HepG2 (cell line): ENCODE results near the gene ZNF638. TPM values are rescaled to one million over a fixed set of nuclear protein-coding genes. Genes with fewer than 3 reads are reported as not detected.
A peak's percentile ranks its signal among the peaks of the same experiment; 100 is the strongest.

Source experiments
- ATRX ChIP-seq: sonication (generic); formaldehyde crosslinking; IDR thresholded peaks from 2 replicates; pipeline ENCODE4 v1.4.0; 2020; ENCODE audit warnings: missing genetic modification reagents, borderline replicate concordance
- BRD4 ChIP-seq: sonication (generic); formaldehyde crosslinking; IDR thresholded peaks from 2 replicates; pipeline ENCODE4 v1.4.0; 2020; ENCODE audit warnings: missing genetic modification reagents
- CBFB ChIP-seq: sonication (generic); formaldehyde crosslinking; IDR thresholded peaks from 2 replicates; pipeline ENCODE4 v1.4.0; 2020; ENCODE audit warnings: missing genetic modification reagents
- ESRRA ChIP-seq: sonication (generic); formaldehyde crosslinking; IDR thresholded peaks from 2 replicates; pipeline ENCODE4 v1.5.1; 2020; ENCODE audit warnings: mild to moderate bottlenecking, low read depth, missing genetic modification reagents
- MBNL3 ChIP-seq: fragments of 250-450 bp; sonication (Bioruptor Pico); conservative IDR thresholded peaks from 2 replicates; pipeline ENCODE4 v1.8.0; 2022; ENCODE audit warnings: mild to moderate bottlenecking, inconsistent platforms
- NFE2 ChIP-seq: sonication (generic); formaldehyde crosslinking; IDR thresholded peaks from 2 replicates; pipeline ENCODE4 v1.4.0; 2020; ENCODE audit warnings: missing genetic modification reagents
- NFIB ChIP-seq: sonication (generic); formaldehyde crosslinking; IDR thresholded peaks from 2 replicates; pipeline ENCODE4 v1.9.0; 2021; ENCODE audit warnings: missing genetic modification reagents, mild to moderate bottlenecking, borderline replicate concordance
- POGZ ChIP-seq: sonication (generic); formaldehyde crosslinking; IDR thresholded peaks from 2 replicates; pipeline ENCODE4 v1.4.0; 2020; ENCODE audit warnings: mild to moderate bottlenecking, missing genetic modification reagents
- PRPF4 ChIP-seq: fragments of 200-400 bp; formaldehyde crosslinking; IDR thresholded peaks from 2 replicates; pipeline ENCODE4 v1.6.1; 2016; ENCODE audit warnings: low read length, low read depth; ENCODE audit not compliant: poor library complexity, severe bottlenecking
- ZBTB8A ChIP-seq: sonication (generic); formaldehyde crosslinking; IDR thresholded peaks from 2 replicates; pipeline ENCODE4 v1.4.0; 2020; ENCODE audit warnings: mild to moderate bottlenecking, low read depth, missing genetic modification reagents, borderline replicate concordance
- ZNF253 ChIP-seq: sonication (generic); formaldehyde crosslinking; IDR thresholded peaks from 2 replicates; pipeline ENCODE4 v1.8.0; 2022; ENCODE audit warnings: mild to moderate bottlenecking, missing genetic modification reagents, borderline replicate concordance
- ZNF782 ChIP-seq: sonication (generic); formaldehyde crosslinking; IDR thresholded peaks from 2 replicates; pipeline ENCODE4 v1.4.0; 2020; ENCODE audit warnings: missing genetic modification reagents, mild to moderate bottlenecking, borderline replicate concordance
- ZSCAN21 ChIP-seq: sonication (generic); formaldehyde crosslinking; IDR thresholded peaks from 2 replicates; pipeline ENCODE4 v1.8.0; 2022; ENCODE audit warnings: mild to moderate bottlenecking, missing genetic modification reagents, moderate library complexity, borderline replicate concordance
- polyA plus RNA-seq, 8 experiments: library from polyadenylated mRNA; depleted of rRNA in 3 of 8; stranded (reverse) in 7 of 8; unstranded in 1 of 8; fragments of >200 nt; fragmentation: Illumina TruSeq in 4 of 8; extraction: Trizol in 4 of 8; gene quantifications; 2 replicates each; pipeline versions ENCODE4 v1.2.1 to v1.2.3, GENCODE V29; 2011 to 2016; ENCODE audit warnings: low read depth in 4 of 8, missing spikeins in 1 of 8, mixed read lengths in 1 of 8; ENCODE audit not compliant: insufficient read depth in 1 of 8
- total RNA-seq, 5 experiments: library from RNA; depleted of rRNA; stranded (reverse); fragments of >200 nt; fragmentation: Illumina TruSeq; extraction: Trizol; gene quantifications; 2 replicates each; pipeline ENCODE4 v1.2.3, GENCODE V29; 2016; ENCODE audit warnings: low read depth in 1 of 5
- TF ChIP-seq, protein P1 (sequence below): sonication (generic); formaldehyde crosslinking; IDR thresholded peaks from 2 replicates; pipeline ENCODE4 v1.4.0; 2020; ENCODE audit warnings: low read depth, mild to moderate bottlenecking, missing genetic modification reagents
- TF ChIP-seq, protein P2 (sequence below): sonication (generic); formaldehyde crosslinking; conservative IDR thresholded peaks from 2 replicates; pipeline ENCODE4 v1.8.0; 2022; ENCODE audit warnings: mild to moderate bottlenecking, moderate library complexity, missing genetic modification reagents
- TF ChIP-seq, protein P3 (sequence below): conservative IDR thresholded peaks from 2 replicates; pipeline ENCODE4 v1.6.1; 2018; ENCODE audit warnings: missing genetic modification reagents
- TF ChIP-seq, protein P4 (sequence below): sonication (generic); formaldehyde crosslinking; IDR thresholded peaks from 2 replicates; pipeline ENCODE4 v1.8.0; 2022; ENCODE audit warnings: mild to moderate bottlenecking, missing genetic modification reagents; ENCODE audit not compliant: insufficient replicate concordance
- TF ChIP-seq, protein P5 (sequence below): IDR thresholded peaks from 2 replicates; pipeline ENCODE4 v1.6.1; 2016; ENCODE audit warnings: missing genetic modification reagents, missing compliant biosample characterization
- TF ChIP-seq, protein P6 (sequence below): sonication (generic); formaldehyde crosslinking; IDR thresholded peaks from 2 replicates; pipeline ENCODE4 v1.8.0; 2022; ENCODE audit warnings: mild to moderate bottlenecking, missing genetic modification reagents, borderline replicate concordance

Gene ZNF638
- total and polyA plus RNA-seq, 2 of the 13 experiments (the other 11 are each of a cell fraction or from before 2014, with no cell fraction given) = 92.7 to 144 TPM

DNA sequence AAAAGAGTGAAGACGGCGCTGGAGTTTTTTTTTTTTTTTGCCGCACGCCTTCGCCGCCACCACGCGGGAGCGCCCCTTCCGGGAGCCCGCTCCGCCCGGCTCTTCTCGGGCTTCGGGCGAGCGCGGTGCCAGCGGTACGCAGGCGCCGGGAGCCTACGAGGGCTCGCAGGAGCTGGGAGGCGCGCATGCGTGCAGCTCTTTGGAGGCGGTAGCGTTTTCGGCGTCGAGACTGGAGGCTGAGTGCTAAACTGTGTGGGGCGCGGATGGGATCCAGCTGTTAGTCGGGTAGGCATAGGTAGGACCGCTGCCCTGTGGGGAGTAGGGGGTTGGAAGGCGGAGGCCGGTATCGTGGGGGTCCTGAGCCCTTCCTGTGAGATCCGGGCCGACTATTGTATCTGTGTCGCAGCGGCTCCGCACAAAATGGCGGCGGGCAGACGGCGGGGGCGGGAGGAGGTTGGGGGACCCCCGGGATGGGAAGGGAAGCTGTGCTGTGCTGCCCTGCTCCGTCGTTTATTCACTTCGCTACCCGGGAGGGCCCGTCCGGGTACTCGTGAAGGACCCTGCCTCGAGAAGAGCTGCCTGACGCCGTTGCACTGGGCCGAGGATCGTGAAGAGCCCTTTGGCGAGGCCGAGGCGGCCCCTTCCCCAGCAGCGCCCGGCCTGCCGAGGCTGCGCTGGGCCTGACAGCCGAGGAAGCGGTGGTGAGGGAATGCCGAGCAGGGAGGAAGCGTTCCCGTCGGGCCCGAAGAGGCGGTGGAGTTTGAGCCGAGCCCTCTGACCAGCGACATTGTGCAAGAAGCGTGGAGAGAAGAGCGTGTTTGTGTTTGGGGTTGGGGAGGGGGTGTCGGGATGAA lies at the start of gene ZNF638 (continued):
- TF ChIP-seq, protein P1, sequence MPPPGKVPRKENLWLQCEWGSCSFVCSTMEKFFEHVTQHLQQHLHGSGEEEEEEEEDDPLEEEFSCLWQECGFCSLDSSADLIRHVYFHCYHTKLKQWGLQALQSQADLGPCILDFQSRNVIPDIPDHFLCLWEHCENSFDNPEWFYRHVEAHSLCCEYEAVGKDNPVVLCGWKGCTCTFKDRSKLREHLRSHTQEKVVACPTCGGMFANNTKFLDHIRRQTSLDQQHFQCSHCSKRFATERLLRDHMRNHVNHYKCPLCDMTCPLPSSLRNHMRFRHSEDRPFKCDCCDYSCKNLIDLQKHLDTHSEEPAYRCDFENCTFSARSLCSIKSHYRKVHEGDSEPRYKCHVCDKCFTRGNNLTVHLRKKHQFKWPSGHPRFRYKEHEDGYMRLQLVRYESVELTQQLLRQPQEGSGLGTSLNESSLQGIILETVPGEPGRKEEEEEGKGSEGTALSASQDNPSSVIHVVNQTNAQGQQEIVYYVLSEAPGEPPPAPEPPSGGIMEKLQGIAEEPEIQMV = no peak
- TF ChIP-seq, protein P2, sequence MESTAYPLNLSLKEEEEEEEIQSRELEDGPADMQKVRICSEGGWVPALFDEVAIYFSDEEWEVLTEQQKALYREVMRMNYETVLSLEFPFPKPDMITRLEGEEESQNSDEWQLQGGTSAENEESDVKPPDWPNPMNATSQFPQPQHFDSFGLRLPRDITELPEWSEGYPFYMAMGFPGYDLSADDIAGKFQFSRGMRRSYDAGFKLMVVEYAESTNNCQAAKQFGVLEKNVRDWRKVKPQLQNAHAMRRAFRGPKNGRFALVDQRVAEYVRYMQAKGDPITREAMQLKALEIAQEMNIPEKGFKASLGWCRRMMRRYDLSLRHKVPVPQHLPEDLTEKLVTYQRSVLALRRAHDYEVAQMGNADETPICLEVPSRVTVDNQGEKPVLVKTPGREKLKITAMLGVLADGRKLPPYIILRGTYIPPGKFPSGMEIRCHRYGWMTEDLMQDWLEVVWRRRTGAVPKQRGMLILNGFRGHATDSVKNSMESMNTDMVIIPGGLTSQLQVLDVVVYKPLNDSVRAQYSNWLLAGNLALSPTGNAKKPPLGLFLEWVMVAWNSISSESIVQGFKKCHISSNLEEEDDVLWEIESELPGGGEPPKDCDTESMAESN (CRISPR knock-in tag) = peak; percentile 96
- no peak; the same call in 1 of the 2 replicates for TF ChIP-seq CBFB (CRISPR knock-in tag)
- TF ChIP-seq ESRRA (CRISPR knock-in tag) = peak; percentile 63; the same call in 1 of the 2 replicates
- TF ChIP-seq MBNL3 (CRISPR knock-in tag) = no peak
- TF ChIP-seq ZNF782 (CRISPR knock-in tag) = peak; percentile 62
- TF ChIP-seq POGZ (CRISPR knock-in tag) = peak; percentile 55; the same call in 1 of the 2 replicates
- TF ChIP-seq NFIB (CRISPR knock-in tag) = no peak
- TF ChIP-seq ATRX (CRISPR knock-in tag) = no peak
- no peak; the same call in none of the 2 replicates for TF ChIP-seq BRD4 (CRISPR knock-in tag)
- TF ChIP-seq, protein P3, sequence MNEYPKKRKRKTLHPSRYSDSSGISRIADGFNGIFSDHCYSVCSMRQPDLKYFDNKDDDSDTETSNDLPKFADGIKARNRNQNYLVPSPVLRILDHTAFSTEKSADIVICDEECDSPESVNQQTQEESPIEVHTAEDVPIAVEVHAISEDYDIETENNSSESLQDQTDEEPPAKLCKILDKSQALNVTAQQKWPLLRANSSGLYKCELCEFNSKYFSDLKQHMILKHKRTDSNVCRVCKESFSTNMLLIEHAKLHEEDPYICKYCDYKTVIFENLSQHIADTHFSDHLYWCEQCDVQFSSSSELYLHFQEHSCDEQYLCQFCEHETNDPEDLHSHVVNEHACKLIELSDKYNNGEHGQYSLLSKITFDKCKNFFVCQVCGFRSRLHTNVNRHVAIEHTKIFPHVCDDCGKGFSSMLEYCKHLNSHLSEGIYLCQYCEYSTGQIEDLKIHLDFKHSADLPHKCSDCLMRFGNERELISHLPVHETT (CRISPR knock-in tag) = no peak
- no peak for TF ChIP-seq NFE2 (CRISPR knock-in tag)
- TF ChIP-seq, protein P4, sequence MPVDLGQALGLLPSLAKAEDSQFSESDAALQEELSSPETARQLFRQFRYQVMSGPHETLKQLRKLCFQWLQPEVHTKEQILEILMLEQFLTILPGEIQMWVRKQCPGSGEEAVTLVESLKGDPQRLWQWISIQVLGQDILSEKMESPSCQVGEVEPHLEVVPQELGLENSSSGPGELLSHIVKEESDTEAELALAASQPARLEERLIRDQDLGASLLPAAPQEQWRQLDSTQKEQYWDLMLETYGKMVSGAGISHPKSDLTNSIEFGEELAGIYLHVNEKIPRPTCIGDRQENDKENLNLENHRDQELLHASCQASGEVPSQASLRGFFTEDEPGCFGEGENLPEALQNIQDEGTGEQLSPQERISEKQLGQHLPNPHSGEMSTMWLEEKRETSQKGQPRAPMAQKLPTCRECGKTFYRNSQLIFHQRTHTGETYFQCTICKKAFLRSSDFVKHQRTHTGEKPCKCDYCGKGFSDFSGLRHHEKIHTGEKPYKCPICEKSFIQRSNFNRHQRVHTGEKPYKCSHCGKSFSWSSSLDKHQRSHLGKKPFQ (CRISPR knock-in tag) = no peak
- TF ChIP-seq ZSCAN21 (CRISPR knock-in tag) = no peak; the same call in 1 of the 2 replicates
- TF ChIP-seq PRPF4 = no peak
- TF ChIP-seq, protein P5, sequence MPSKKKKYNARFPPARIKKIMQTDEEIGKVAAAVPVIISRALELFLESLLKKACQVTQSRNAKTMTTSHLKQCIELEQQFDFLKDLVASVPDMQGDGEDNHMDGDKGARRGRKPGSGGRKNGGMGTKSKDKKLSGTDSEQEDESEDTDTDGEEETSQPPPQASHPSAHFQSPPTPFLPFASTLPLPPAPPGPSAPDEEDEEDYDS (CRISPR knock-in tag) = peak; percentile 64
- TF ChIP-seq ZBTB8A (CRISPR knock-in tag) = 0 out of 2 replicates have a peak, but pooled peaks have one; percentile 14
- TF ChIP-seq, protein P6, sequence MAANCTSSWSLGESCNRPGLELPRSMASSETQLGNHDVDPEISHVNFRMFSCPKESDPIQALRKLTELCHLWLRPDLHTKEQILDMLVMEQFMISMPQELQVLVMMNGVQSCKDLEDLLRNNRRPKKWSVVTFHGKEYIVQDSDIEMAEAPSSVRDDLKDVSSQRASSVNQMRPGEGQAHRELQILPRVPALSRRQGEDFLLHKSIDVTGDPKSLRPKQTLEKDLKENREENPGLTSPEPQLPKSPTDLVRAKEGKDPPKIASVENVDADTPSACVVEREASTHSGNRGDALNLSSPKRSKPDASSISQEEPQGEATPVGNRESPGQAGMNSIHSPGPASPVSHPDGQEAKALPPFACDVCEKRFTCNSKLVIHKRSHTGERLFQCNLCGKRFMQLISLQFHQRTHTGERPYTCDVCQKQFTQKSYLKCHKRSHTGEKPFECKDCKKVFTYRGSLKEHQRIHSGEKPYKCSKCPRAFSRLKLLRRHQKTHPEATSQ = peak; percentile 78; the same call in 1 of the 2 replicates
- no peak for TF ChIP-seq ZNF253 (CRISPR knock-in tag)
